CD4-positive, alpha-beta T cell treated with Interferon alpha-2 for 1 hour (primary cell): ENCODE measurements around the gene SPATA13.

Experiments used
- DNase-seq, 2 donors: peaks; one replicate each; pipeline ENCODE4 v3.0.0-alpha.2; 2020 to 2022

Gene SPATA13

DNA sequence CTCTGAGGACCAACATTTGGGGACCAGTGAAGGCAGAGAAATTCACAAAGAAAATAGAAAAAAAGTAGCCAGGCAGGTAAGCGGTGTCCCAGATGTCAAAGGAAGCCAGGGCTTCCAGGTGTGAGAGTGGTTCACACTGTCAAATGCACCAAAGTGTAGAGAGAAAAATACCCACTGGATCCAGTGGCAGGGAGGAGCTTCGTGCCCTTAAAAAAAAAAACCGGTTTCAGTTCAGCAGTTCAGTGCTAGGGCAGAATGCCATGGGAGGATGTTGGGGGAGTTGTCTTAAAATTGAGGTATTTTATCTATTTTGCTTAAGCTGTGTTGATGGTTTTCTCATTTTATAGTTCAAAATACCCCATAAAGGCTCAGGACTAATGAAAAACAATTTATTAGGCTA lies 101.0 kb downstream of the SPATA13 start:
- peak; percentile 27 to 74 for DNase-seq

DNA sequence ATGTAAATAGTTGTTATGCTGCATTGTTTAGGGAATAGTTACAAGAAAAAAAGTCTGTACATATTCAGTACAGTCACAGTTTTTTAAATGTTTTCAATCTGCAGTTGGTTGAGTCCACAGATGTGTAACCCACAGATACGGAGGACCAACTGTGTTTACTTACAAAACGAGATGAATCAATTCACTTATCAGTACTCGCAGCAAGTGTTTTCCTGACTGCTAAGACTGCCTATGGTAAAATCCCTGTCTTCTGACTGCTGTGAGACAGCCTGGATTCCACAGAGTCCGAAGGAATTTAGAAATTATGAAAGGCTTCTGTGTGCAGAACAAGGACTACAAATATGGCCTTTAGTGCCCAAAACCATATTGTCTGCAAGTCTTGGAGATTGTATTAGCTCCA lies 103.1 kb downstream of the SPATA13 start:
- DNase-seq, result no peak

DNA sequence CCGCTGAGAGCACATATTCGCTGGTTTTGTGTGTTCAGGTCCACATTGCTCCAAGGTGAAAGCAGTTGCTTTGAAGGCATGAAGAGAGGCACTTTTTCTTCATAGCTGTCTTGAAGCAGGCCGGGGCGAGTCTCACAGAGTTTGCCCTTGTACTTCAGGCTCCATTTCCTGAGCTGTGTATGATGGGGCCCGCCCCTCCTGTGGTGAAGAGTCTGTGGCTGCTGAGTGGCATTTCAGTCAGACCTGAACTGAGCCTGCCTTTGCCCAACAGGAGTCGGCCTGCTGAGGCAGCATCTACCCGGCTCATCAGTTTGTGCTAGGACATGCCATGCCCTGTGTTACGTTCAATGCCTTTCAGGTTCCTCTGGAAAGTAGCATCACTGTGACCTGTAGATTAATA lies 104.5 kb downstream of the SPATA13 start:
- DNase-seq, result peak; percentile 80 to 89

- DNase-seq, result no peak
Measured at GRCh38 chr13:24265453-24265852, 104.9 kb downstream of the SPATA13 start.

DNA sequence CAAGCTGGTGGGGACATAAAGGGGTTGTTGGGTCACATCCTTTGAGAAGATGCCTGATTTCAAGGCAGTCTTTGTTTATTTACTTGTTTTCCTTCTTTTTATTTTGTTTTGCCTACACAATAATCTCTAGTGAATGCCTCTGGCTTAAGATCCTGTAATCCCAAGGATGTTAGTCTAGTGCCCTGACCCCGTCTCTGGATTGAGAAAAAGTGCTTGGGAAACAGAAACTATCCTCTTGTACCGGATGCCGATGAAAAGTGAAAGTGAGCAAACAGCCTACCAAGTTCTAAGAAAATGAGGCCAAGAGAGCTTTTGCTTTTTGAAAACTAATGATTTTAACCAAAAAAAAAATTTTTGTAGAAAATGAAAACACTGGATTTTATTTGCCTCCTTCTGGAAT lies 106.8 kb downstream of the SPATA13 start:
- peak; percentile 55 to 84 for DNase-seq

- no peak for DNase-seq
Measured at GRCh38 chr13:24267801-24268200, 107.3 kb downstream of the SPATA13 start.

GRCh38 chr13:24269821-24270220 lies 109.3 kb downstream of the SPATA13 start:
- DNase-seq, result no peak

- DNase-seq, result peak; percentile 80 to 87
Measured at GRCh38 chr13:24270639-24271141, 110.2 kb downstream of the SPATA13 start.

DNA sequence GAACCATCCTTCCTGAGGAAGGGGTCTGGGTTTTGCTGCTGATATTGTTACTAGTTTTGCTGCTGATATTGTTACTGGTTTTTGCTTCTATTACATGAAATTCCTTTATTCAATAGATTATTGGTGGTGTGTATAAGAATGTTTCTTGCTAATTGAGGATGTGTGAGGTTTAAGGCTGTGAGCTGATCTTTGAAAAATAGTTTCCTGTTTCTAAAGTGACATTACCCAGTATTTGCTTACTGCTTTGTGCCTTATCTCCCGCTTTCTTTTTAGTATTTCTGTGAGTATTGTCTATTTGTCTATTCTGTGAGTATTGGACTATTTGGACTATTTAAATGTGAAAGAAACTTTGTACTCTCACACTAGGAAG lies 110.7 kb downstream of the SPATA13 start:
- no peak for DNase-seq

DNA sequence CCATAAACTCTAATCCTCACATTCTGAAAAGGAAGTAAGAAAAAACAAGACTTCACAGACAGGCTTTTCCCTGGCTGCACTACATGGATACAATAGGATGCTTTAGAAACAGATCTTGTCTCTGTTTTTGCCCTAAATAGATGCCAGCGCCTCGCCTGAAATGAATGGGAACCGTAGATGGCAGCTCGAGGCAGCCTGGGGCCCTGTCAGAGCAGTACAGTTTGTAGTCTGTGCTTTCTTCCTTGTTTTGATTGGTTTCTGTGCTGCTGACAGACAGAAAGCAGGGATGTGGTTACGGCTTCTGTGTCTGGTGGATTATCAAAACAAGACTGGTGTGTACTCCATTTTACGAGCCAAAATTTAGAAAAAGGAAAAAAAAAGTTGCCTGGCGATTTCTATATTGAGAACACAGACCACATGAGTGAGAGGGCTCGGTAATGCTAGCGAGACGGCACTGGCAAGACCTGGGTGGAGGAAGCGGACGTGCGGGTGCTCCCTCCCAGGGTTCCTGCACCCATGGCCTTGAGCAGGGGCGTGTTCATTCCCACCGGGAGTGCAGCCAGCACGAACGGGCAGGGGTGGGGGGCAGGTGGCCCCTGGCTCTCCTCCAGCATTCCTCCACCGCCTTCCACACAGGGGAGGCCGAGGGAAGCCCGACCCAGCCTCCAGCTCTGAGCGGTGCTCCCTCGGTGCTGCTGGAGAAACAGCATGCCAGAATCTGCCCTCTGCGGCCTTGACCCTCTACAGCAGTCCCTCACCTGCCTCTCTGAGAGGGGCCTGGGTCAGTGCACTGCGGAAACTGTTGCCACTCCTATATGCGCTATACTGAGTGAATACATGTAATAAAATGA lies 111.3 kb downstream of the SPATA13 start:
- DNase-seq, result peak; percentile 81 to 90

GRCh38 chr13:24272452-24273161 lies 112.1 kb downstream of the SPATA13 start:
- DNase-seq, result peak in 1 of 2 donors; percentile 44

DNA sequence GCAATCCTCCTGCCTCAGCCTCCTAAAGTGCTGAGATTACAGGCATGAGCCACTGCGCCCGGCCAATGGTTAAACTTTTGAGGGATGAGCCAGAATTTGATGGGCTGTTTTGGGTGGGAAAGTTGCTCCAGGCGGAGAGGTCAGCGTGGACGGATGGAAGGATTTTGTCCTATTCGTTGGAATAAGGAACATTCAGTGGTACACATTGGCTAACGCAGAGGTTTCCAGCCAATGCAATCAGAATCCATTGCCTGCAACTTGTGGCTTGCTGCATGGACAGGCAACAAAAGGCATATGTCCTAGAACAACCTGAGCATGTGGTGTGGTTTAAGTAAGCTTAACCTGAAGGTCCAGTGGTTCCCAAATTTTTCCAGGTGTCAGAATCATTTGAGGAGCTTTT lies 113.4 kb downstream of the SPATA13 start:
- no peak for DNase-seq

- peak; percentile 74 to 88 for DNase-seq
Measured at GRCh38 chr13:24274452-24275021, 114.0 kb downstream of the SPATA13 start.

DNA sequence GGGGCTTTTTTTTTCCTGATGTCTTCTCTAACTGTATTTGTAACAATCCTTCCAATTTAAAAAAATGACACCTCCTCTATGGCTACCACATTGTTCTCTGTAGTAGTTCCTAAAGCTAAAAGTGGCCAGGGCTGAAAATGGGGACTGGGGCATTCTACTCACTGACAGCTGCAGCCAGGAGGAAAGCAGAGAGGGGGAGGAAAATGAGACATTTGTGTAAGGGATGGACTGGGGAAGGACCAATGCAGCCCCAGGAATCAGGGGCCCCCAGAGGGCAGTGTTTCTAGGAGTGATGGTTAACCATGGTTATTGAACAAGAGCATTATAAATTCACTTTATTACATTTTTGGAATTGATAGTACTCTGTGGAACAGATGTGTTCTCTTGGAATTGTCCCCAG lies 114.5 kb downstream of the SPATA13 start:
- no peak for DNase-seq

DNA sequence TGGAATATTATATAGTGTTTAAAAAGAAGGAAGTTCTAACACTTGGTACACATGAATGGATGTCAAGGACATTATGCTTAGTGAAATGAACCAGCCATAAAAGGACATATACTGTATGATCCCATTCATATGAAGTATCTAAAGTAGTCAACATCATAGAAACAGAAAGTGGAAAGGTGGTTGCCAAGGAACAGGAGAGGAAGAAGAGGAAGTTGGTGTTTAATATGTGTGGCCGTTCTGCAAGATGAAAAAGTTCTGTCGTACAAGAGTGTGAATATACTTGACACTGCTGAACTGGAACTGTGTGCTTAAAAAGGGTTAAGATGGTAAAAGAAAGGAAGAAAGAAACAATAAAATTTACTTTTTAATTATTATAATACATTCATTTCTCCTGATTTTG lies 115.8 kb downstream of the SPATA13 start:
- DNase-seq, result peak in 1 of 2 donors; percentile 70

- no peak for DNase-seq
Measured at GRCh38 chr13:24276861-24277260, 116.3 kb downstream of the SPATA13 start.

DNA sequence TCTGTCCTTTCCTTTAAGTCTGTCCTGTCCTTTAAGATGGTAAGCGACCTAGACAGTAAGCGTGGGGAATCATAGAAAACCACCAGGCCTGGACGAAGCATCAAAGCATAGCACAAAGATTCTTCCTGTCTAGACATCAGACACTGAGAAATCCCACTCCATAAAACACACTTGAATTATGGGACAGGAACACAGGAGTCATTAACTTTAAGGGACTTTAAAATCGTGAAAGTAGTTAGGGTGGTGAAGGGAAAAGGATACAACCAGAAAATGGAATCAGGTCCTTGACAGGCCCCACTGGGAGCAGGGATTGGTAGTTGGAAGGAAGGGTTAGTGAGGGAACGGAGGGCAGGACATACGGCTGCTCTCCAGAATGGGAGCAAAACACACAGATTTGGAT lies 117.2 kb downstream of the SPATA13 start:
- DNase-seq, result no peak

GRCh38 chr13:24279327-24280110 lies 119.0 kb downstream of the SPATA13 start:
- no peak for DNase-seq

- peak in 1 of 2 donors; percentile 46 for DNase-seq
Measured at GRCh38 chr13:24280720-24281119, 120.2 kb downstream of the SPATA13 start.

- no peak for DNase-seq
Measured at GRCh38 chr13:24281188-24282008, 120.9 kb downstream of the SPATA13 start.

DNA sequence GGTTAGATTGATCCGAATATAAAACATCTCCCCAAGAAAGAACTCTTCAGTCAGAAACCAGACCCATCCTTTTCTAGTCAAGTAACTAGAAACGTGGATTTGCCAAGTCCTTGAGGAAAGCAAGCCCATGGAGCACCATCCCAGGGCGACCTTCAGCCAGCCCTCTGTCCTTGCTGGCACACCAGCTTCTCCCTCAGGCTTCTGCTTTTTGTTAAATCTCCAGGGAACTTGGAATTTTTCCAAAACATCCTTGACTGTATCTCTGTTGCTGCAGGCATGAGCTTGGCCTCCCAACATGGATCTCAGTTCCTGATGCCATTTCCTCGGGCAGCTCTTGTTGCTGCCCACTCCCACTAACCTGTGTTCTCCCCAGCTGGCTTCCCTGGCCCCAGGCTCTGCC lies 121.7 kb downstream of the SPATA13 start:
- no peak for DNase-seq
